ENCODE data around the gene ACBD3.

ACBD3 gene

GRCh38 chr1:226118357-226118756 is 68.2 kb downstream of the ACBD3 start:
- H3K4me3 ChIP-seq (ENCODE audit: low read depth, low read length): no peak overlapping the region
- in situ Hi-C loops (cut with HindIII; ENCODE audit: low pct_ligation_motif_present, low sequenced_read_pairs): no loop called here

GRCh38 chr1:226117330-226117729 is 69.2 kb downstream of the ACBD3 start:
- H3K27me3 ChIP-seq (replicated peaks): no peaks in the 10 kb centered on the region
- H3K27ac ChIP-seq: no peak overlapping the region
- DNase-seq: no peak
- H3K36me3 ChIP-seq (replicated peaks): no peaks in the 10 kb centered on the region
- in situ Hi-C loops (cut with HindIII; ENCODE audit: low pct_ligation_motif_present, low sequenced_read_pairs): no loop called here
- no peak for TF ChIP-seq CTCF (IDR thresholded peaks at IDR 0.05; ENCODE audit: low read depth, low read length, missing control alignments)
- H3K4me3 ChIP-seq (ENCODE audit: low read depth, low read length): no peak overlapping the region

More at GRCh38 chr1:226118357-226118756, 68.2 kb downstream of the ACBD3 start:
- TF ChIP-seq CTCF (IDR thresholded peaks at IDR 0.05; ENCODE audit: low read depth, low read length, missing control alignments): no peak
- no peak for DNase-seq
- Histone ChIP-seq H3K36me3 (replicated peaks) (no peaks in the 10 kb centered on the region), H3K27ac (no peak overlapping the region), H3K27me3 (replicated peaks) (no peaks in the 10 kb centered on the region)

GRCh38 chr1:226116673-226117072 is 69.9 kb downstream of the ACBD3 start:
- TF ChIP-seq CTCF (IDR thresholded peaks at IDR 0.05; ENCODE audit: low read depth, low read length, missing control alignments): no peak

GRCh38 chr1:226112626-226113025 is 73.9 kb downstream of the ACBD3 start:
- Histone ChIP-seq H3K27me3 (replicated peaks) (no peaks in the 10 kb centered on the region), H3K27ac (no peak overlapping the region), H3K4me3 (ENCODE audit: low read depth, low read length) (no peak overlapping the region), H3K36me3 (replicated peaks) (no peaks in the 10 kb centered on the region)
- in situ Hi-C loops (cut with HindIII; ENCODE audit: low pct_ligation_motif_present, low sequenced_read_pairs): no loop called here
- no peak for TF ChIP-seq CTCF (IDR thresholded peaks at IDR 0.05; ENCODE audit: low read depth, low read length, missing control alignments)
- no peak for DNase-seq

More at GRCh38 chr1:226116673-226117072, 69.9 kb downstream of the ACBD3 start:
- no peaks in the 10 kb centered on the region for H3K36me3 ChIP-seq (replicated peaks)
- H3K27me3 ChIP-seq (replicated peaks): no peaks in the 10 kb centered on the region
- H3K4me3 ChIP-seq (ENCODE audit: low read depth, low read length): no peak overlapping the region
- DNase-seq: no peak
- no peak overlapping the region for H3K27ac ChIP-seq
- in situ Hi-C loops (cut with HindIII; ENCODE audit: low pct_ligation_motif_present, low sequenced_read_pairs): no loop called here

- Histone ChIP-seq H3K27ac (no peak overlapping the region), H3K4me3 (ENCODE audit: low read depth, low read length) (no peak overlapping the region)
- TF ChIP-seq CTCF (IDR thresholded peaks at IDR 0.05; ENCODE audit: low read depth, low read length, missing control alignments): no peak
Measured at GRCh38 chr1:226111883-226112261, 74.7 kb downstream of the ACBD3 start.

GRCh38 chr1:226111098-226111882 is 75.3 kb downstream of the ACBD3 start:
- TF ChIP-seq CTCF (IDR thresholded peaks at IDR 0.05; ENCODE audit: low read depth, low read length, missing control alignments): no peak
- H3K27ac ChIP-seq: peak overlapping the region; percentile 68
- DNase-seq: no peak
- peak overlapping the region; percentile 58 for H3K4me3 ChIP-seq (ENCODE audit: low read depth, low read length)
- H3K36me3 ChIP-seq (replicated peaks): no peaks in the 10 kb centered on the region
- no peaks in the 10 kb centered on the region for H3K27me3 ChIP-seq (replicated peaks)
- in situ Hi-C loops (cut with HindIII; ENCODE audit: low pct_ligation_motif_present, low sequenced_read_pairs): no loop called here

More at GRCh38 chr1:226111883-226112261, 74.7 kb downstream of the ACBD3 start:
- H3K27me3 ChIP-seq (replicated peaks): no peaks in the 10 kb centered on the region
- DNase-seq: no peak
- H3K36me3 ChIP-seq (replicated peaks): no peaks in the 10 kb centered on the region
- in situ Hi-C loops (cut with HindIII; ENCODE audit: low pct_ligation_motif_present, low sequenced_read_pairs): no loop called here
